ENCODE measurements around the gene CLCA1. TPM values are rescaled to one million over a fixed set of nuclear protein-coding genes. Genes with fewer than 3 reads are reported as not detected.

The CLCA1 gene
- total RNA-seq, 1 experiment from 2014 or later, result 0.12 TPM

DNA sequence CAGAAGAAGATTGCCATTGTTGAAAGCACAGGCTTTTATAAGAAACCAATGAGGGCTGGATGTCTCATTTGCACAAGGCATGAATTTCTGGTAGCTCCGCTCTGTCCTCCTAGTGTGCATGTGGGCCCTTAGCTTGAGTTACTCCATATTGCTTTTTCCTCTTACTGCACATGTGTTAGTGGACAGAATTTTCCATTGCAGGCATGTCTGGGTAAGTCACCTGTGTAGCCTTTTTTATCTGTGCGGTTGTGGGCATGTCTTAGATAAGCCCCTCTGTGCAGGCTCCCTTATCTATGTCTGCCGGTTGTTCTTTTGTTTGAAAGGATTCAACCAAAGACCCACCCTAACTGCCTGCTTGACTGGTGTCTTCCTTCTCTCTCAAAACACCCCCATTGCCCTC, 7.2 kb upstream of the CLCA1 start:
- DNase-seq (ENCODE audit: low read depth, low spot score) (no peak), ATAC-seq (no peak)
- no peaks in the 10 kb centered on the region for H3K79me2 ChIP-seq (ENCODE audit: insufficient read depth, low read length)
- intact Hi-C loops (cut with micrococcal nuclease), result no loop called here
- no peaks in the 10 kb centered on the region for H3K9me2 ChIP-seq (ENCODE audit: insufficient read depth)
- H3K9me3 ChIP-seq (ENCODE audit: control insufficient read depth in 1 of 2, insufficient read depth in 1 of 2, low read depth in 1 of 2, low read length in 2 of 2), result no peaks in the 10 kb centered on the region
- no peaks in the 10 kb centered on the region for H3K36me3 ChIP-seq (ENCODE audit: control insufficient read depth in 1 of 2, insufficient read depth in 2 of 2, low read length in 2 of 2)
- no peak for TF ChIP-seq EZH2 (IDR thresholded peaks at IDR 0.05)
- no peak for TF ChIP-seq SRF (IDR thresholded peaks at IDR 0.05; ENCODE audit: low read depth)
- no peak for TF ChIP-seq EGR1 (IDR thresholded peaks at IDR 0.05; ENCODE audit: low read depth)
- TF ChIP-seq TCF7L2 (IDR thresholded peaks at IDR 0.05; ENCODE audit: borderline replicate concordance, extremely low read depth, insufficient read depth, insufficient read length), result no peak
- TF ChIP-seq, protein P1, sequence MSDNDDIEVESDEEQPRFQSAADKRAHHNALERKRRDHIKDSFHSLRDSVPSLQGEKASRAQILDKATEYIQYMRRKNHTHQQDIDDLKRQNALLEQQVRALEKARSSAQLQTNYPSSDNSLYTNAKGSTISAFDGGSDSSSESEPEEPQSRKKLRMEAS (IDR thresholded peaks at IDR 0.05), result no peak
- TF ChIP-seq JUND (IDR thresholded peaks at IDR 0.05), result no peak
- no peak for TF ChIP-seq SP1 (IDR thresholded peaks at IDR 0.05; ENCODE audit: low read depth)
- TF ChIP-seq, protein P2, sequence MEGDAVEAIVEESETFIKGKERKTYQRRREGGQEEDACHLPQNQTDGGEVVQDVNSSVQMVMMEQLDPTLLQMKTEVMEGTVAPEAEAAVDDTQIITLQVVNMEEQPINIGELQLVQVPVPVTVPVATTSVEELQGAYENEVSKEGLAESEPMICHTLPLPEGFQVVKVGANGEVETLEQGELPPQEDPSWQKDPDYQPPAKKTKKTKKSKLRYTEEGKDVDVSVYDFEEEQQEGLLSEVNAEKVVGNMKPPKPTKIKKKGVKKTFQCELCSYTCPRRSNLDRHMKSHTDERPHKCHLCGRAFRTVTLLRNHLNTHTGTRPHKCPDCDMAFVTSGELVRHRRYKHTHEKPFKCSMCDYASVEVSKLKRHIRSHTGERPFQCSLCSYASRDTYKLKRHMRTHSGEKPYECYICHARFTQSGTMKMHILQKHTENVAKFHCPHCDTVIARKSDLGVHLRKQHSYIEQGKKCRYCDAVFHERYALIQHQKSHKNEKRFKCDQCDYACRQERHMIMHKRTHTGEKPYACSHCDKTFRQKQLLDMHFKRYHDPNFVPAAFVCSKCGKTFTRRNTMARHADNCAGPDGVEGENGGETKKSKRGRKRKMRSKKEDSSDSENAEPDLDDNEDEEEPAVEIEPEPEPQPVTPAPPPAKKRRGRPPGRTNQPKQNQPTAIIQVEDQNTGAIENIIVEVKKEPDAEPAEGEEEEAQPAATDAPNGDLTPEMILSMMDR (IDR thresholded peaks at IDR 0.05 in 2 of 3, conservative IDR thresholded peaks at IDR 0.05 in 1 of 3; ENCODE audit: borderline replicate concordance in 1 of 3, insufficient read depth in 1 of 3, low read depth in 2 of 3, low read length in 2 of 3), result no peak
- TF ChIP-seq ELF1 (IDR thresholded peaks at IDR 0.05; ENCODE audit: borderline replicate concordance, low read depth), result no peak
- TF ChIP-seq EZH2phosphoT487 (IDR thresholded peaks at IDR 0.05; ENCODE audit: borderline replicate concordance), result no peak
- no peak for TF ChIP-seq ZNF274 (IDR thresholded peaks at IDR 0.05; ENCODE audit: low read depth, low read length)
- no peak for TF ChIP-seq CEBPB (IDR thresholded peaks at IDR 0.05; ENCODE audit: low read depth)
- TF ChIP-seq, protein P3, sequence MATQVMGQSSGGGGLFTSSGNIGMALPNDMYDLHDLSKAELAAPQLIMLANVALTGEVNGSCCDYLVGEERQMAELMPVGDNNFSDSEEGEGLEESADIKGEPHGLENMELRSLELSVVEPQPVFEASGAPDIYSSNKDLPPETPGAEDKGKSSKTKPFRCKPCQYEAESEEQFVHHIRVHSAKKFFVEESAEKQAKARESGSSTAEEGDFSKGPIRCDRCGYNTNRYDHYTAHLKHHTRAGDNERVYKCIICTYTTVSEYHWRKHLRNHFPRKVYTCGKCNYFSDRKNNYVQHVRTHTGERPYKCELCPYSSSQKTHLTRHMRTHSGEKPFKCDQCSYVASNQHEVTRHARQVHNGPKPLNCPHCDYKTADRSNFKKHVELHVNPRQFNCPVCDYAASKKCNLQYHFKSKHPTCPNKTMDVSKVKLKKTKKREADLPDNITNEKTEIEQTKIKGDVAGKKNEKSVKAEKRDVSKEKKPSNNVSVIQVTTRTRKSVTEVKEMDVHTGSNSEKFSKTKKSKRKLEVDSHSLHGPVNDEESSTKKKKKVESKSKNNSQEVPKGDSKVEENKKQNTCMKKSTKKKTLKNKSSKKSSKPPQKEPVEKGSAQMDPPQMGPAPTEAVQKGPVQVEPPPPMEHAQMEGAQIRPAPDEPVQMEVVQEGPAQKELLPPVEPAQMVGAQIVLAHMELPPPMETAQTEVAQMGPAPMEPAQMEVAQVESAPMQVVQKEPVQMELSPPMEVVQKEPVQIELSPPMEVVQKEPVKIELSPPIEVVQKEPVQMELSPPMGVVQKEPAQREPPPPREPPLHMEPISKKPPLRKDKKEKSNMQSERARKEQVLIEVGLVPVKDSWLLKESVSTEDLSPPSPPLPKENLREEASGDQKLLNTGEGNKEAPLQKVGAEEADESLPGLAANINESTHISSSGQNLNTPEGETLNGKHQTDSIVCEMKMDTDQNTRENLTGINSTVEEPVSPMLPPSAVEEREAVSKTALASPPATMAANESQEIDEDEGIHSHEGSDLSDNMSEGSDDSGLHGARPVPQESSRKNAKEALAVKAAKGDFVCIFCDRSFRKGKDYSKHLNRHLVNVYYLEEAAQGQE (IDR thresholded peaks at IDR 0.05; ENCODE audit: low read depth), result no peak
- TF ChIP-seq CBX3 (IDR thresholded peaks at IDR 0.05; ENCODE audit: low read depth), result no peak
- no peak for TF ChIP-seq FOSL1 (IDR thresholded peaks at IDR 0.05; ENCODE audit: low read depth)
- no peak for TF ChIP-seq RAD21 (IDR thresholded peaks at IDR 0.05; ENCODE audit: low read depth)
- TF ChIP-seq POLR2A (IDR thresholded peaks at IDR 0.05; ENCODE audit: borderline replicate concordance, extremely low read depth, insufficient read depth, insufficient read length), result no peak
- TF ChIP-seq YY1 (IDR thresholded peaks at IDR 0.05; ENCODE audit: extremely low read depth, insufficient replicate concordance, low read depth, low read length), result no peak
- no peak for TF ChIP-seq SIN3A (IDR thresholded peaks at IDR 0.05; ENCODE audit: low read depth)
- TF ChIP-seq, protein P4, sequence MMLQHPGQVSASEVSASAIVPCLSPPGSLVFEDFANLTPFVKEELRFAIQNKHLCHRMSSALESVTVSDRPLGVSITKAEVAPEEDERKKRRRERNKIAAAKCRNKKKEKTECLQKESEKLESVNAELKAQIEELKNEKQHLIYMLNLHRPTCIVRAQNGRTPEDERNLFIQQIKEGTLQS (IDR thresholded peaks at IDR 0.05), result no peak
- ChIA-PET POLR2A (no interaction called here), RAD21 (ENCODE audit: low non-redundant PET in 1 of 2, low total read pairs in 2 of 2, uncharacterized antibody in 2 of 2, unreplicated experiment in 2 of 2) (no interaction called here), CTCF (no interaction called here)
- H4K20me1 ChIP-seq (ENCODE audit: insufficient read depth), result no peaks in the 10 kb centered on the region
- H2AFZ ChIP-seq (ENCODE audit: low read depth, low read length, poor library complexity, severe bottlenecking), result no peak overlapping the region
- no TSS peak for BruUV-seq (replicated peaks)
- no peaks in the 10 kb centered on the region for H3K27me3 ChIP-seq (ENCODE audit: insufficient read depth, low read length)
- no peak overlapping the region for H3K4me2 ChIP-seq (ENCODE audit: low read length)
- H3K4me1 ChIP-seq (ENCODE audit: control insufficient read depth in 1 of 2, insufficient read depth in 2 of 2, low read length in 2 of 2), result no peaks in the 10 kb centered on the region
- H3K27ac ChIP-seq (ENCODE audit: low read depth, low read length), result no peak overlapping the region
- no peak overlapping the region for H3K4me3 ChIP-seq (replicated peaks in 1 of 2; ENCODE audit: low read depth in 1 of 2, low read length in 2 of 2)
- H3K9ac ChIP-seq (ENCODE audit: low read length), result no peak overlapping the region
